MM.1S (cell line): ENCODE results near the gene EIPR1.

Experiments used
- DNase-seq: peaks from one replicate; pipeline ENCODE4 v3.0.0-alpha.2; 2015
- H2AFZ ChIP-seq: fragments of 300-600 bp; sonication (generic); 2 replicates; pipeline ENCODE4 v1.6.0; 2016; ENCODE audit warnings: antibody characterized with exemption, low read length
- H3F3A ChIP-seq: fragments of 300-600 bp; sonication (generic); 2 replicates; pipeline ENCODE4 v1.6.1; 2016; ENCODE audit warnings: mild to moderate bottlenecking, antibody characterized with exemption, low read length, moderate library complexity, mixed read lengths; ENCODE audit not compliant: insufficient read depth
- H3K27ac ChIP-seq: fragments of 300-600 bp; sonication (generic); 2 replicates; pipeline ENCODE4 v1.5.1; 2016; ENCODE audit warnings: mild to moderate bottlenecking, low read length
- H3K27me3 ChIP-seq: fragments of 300-600 bp; sonication (generic); replicated peaks from 2 replicates; pipeline ENCODE4 v1.6.0; 2016; ENCODE audit warnings: low read length; ENCODE audit not compliant: insufficient read depth
- H3K36me3 ChIP-seq: fragments of 300-600 bp; sonication (generic); replicated peaks from 2 replicates; pipeline ENCODE4 v1.6.1; 2016; ENCODE audit warnings: mild to moderate bottlenecking, low read length, mixed read lengths; ENCODE audit not compliant: insufficient read depth
- H3K4me1 ChIP-seq: fragments of 300-600 bp; sonication (generic); 2 replicates; pipeline ENCODE4 v1.6.1; 2016; ENCODE audit warnings: low read length, mixed read lengths
- H3K4me2 ChIP-seq: fragments of 300-600 bp; sonication (generic); 2 replicates; pipeline ENCODE4 v1.6.0; 2016; ENCODE audit warnings: low read depth, low read length
- H3K4me3 ChIP-seq: fragments of 300-600 bp; sonication (generic); 2 replicates; pipeline ENCODE4 v1.5.1; 2016; ENCODE audit warnings: low read length, mixed read lengths
- H3K79me2 ChIP-seq: fragments of 300-600 bp; sonication (generic); 2 replicates; pipeline ENCODE4 v1.6.1; 2016; ENCODE audit warnings: mixed run types, low read length, mixed read lengths
- H3K9ac ChIP-seq: fragments of 300-600 bp; sonication (generic); 2 replicates; pipeline ENCODE4 v1.6.1; 2016; ENCODE audit warnings: low read length, mixed read lengths
- H3K9me2 ChIP-seq: fragments of 300-600 bp; sonication (generic); replicated peaks from 2 replicates; pipeline ENCODE4 v1.6.1; 2016; ENCODE audit warnings: mild to moderate bottlenecking, low read length, mixed read lengths; ENCODE audit not compliant: insufficient read depth
- H3K9me3 ChIP-seq: fragments of 300-600 bp; sonication (generic); replicated peaks from 2 replicates; pipeline ENCODE4 v1.6.1; 2016; ENCODE audit warnings: mild to moderate bottlenecking, low read length, mixed read lengths; ENCODE audit not compliant: insufficient read depth
- H4K20me1 ChIP-seq: fragments of 300-600 bp; sonication (generic); 2 replicates; pipeline ENCODE4 v1.6.1; 2016; ENCODE audit warnings: mild to moderate bottlenecking, low read length, moderate library complexity, mixed read lengths; ENCODE audit not compliant: insufficient read depth
- CTCF ChIP-seq: fragments of 300-600 bp; sonication (generic); IDR thresholded peaks from 2 replicates; pipeline ENCODE4 v1.5.1; 2016; ENCODE audit warnings: antibody characterized with exemption, low read length, mixed read lengths
- EZH2 ChIP-seq: fragments of 300-600 bp; sonication (generic); optimal IDR thresholded peaks from 2 replicates; pipeline ENCODE3; 2017; ENCODE audit warnings: low read depth, mild to moderate bottlenecking, antibody characterized with exemption, low read length, mixed read lengths
- EZH2phosphoT487 ChIP-seq: fragments of 300-600 bp; sonication (generic); IDR thresholded peaks from 2 replicates; pipeline ENCODE4 v1.6.1; 2018; ENCODE audit warnings: antibody characterized with exemption, low read length

EIPR1 gene

GRCh38 chr2:3342324-3342723 lies 35.3 kb downstream of the EIPR1 start:
- Histone ChIP-seq H3K27ac (no peak overlapping the region), H3K4me2 (no peak overlapping the region), H3F3A (no peaks in the 10 kb centered on the region), H3K27me3 (no peaks in the 10 kb centered on the region), H3K4me3 (no peak overlapping the region), H3K4me1 (no peaks in the 10 kb centered on the region), H3K9ac (no peak overlapping the region), H3K9me2 (no peaks in the 10 kb centered on the region), H2AFZ (no peak overlapping the region), H3K36me3 (no peaks in the 10 kb centered on the region), H3K79me2 (no peaks in the 10 kb centered on the region), H4K20me1 (no peaks in the 10 kb centered on the region), H3K9me3 (no peaks in the 10 kb centered on the region)
- TF ChIP-seq EZH2 (no peak), EZH2phosphoT487 (no peak), CTCF (no peak)
- DNase-seq = no peak

GRCh38 chr2:3341336-3341735 lies 36.3 kb downstream of the EIPR1 start:
- Histone ChIP-seq H3K9me3 (no peaks in the 10 kb centered on the region), H3K79me2 (no peaks in the 10 kb centered on the region), H3F3A (no peaks in the 10 kb centered on the region), H3K4me1 (no peaks in the 10 kb centered on the region), H3K9ac (no peak overlapping the region), H2AFZ (no peak overlapping the region), H3K4me2 (no peak overlapping the region), H3K27ac (no peak overlapping the region), H3K27me3 (no peaks in the 10 kb centered on the region), H4K20me1 (no peaks in the 10 kb centered on the region), H3K4me3 (no peak overlapping the region), H3K36me3 (no peaks in the 10 kb centered on the region), H3K9me2 (no peaks in the 10 kb centered on the region)
- TF ChIP-seq CTCF (no peak), EZH2 (no peak), EZH2phosphoT487 (no peak)
- DNase-seq = no peak

GRCh38 chr2:3340144-3340543 lies 37.5 kb downstream of the EIPR1 start:
- no peaks in the 10 kb centered on the region for H3K79me2 ChIP-seq
- no peak overlapping the region for H3K27ac ChIP-seq
- H3F3A ChIP-seq = no peaks in the 10 kb centered on the region
- TF ChIP-seq CTCF (no peak), EZH2 (no peak), EZH2phosphoT487 (no peak)
- no peak overlapping the region for H3K4me3 ChIP-seq
- no peak overlapping the region for H2AFZ ChIP-seq
- H3K9me2 ChIP-seq = no peaks in the 10 kb centered on the region
- no peaks in the 10 kb centered on the region for H3K4me1 ChIP-seq
- no peaks in the 10 kb centered on the region for H3K9me3 ChIP-seq
- no peak overlapping the region for H3K4me2 ChIP-seq
- no peaks in the 10 kb centered on the region for H4K20me1 ChIP-seq
- no peaks in the 10 kb centered on the region for H3K36me3 ChIP-seq
- no peaks in the 10 kb centered on the region for H3K27me3 ChIP-seq
- DNase-seq = no peak
- H3K9ac ChIP-seq = no peak overlapping the region
